ENCODE data around the gene ARHGAP45.

- TF ChIP-seq POLR2AphosphoS5 (IDR thresholded peaks at IDR 0.05; ENCODE audit: low read depth, low read length) (no peak), POLR2A (IDR thresholded peaks at IDR 0.05; ENCODE audit: low read depth, low read length) (no peak), TAF1 (IDR thresholded peaks at IDR 0.05; ENCODE audit: borderline replicate concordance, low read depth, low read length) (no peak)
These were observed 48.9 kb downstream of the ARHGAP45 start for GRCh38 chr19:1115646-1116420.
